HepG2 (cell line): ENCODE results near the gene PROX1.

Source experiments
- ZBTB3 ChIP-seq: sonication (generic); formaldehyde crosslinking; IDR thresholded peaks from 2 replicates; pipeline ENCODE4 v1.4.0; 2020; ENCODE audit warnings: low read depth, mild to moderate bottlenecking, moderate library complexity, missing genetic modification reagents, borderline replicate concordance
- ZNF547 ChIP-seq: sonication (generic); formaldehyde crosslinking; IDR thresholded peaks from 2 replicates; pipeline ENCODE4 v1.5.1; 2020; ENCODE audit warnings: mild to moderate bottlenecking, missing genetic modification reagents
- ZNF768 ChIP-seq: sonication (generic); formaldehyde crosslinking; IDR thresholded peaks from 2 replicates; pipeline ENCODE4 v1.4.0; 2020; ENCODE audit warnings: missing genetic modification reagents
- TF ChIP-seq, protein P1 (sequence below): IDR thresholded peaks from 2 replicates; pipeline ENCODE4 v1.6.1; 2012; ENCODE audit warnings: inconsistent platforms

DNA sequence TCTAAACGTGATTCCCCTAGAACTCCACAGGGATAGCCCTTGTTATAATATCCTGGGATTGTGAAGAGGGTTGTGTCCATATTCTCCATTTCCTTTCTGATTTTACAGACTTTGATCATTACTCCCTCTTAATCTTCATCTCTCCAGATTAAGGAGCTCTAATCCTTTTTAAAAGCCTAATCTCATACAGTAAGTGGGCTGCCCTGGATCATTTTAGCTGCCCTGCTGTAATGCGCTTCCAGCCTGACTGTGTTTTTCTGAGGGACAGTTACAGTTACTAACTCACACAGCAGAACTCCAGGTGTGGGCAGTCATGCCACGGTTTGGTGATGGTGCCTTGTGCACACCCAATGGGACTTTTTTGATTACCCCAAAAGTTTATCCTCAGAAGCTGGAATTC is 33.5 kb downstream of the PROX1 start:
- TF ChIP-seq ZNF768 = no peak
- no peak for TF ChIP-seq ZNF547 (CRISPR knock-in tag)
- TF ChIP-seq ZBTB3 (CRISPR knock-in tag) = no peak
- TF ChIP-seq, protein P1, sequence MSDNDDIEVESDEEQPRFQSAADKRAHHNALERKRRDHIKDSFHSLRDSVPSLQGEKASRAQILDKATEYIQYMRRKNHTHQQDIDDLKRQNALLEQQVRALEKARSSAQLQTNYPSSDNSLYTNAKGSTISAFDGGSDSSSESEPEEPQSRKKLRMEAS = no peak
